MCF 10A (cell line): ENCODE measurements around the gene TRIM7. TPM values are rescaled to one million over a fixed set of nuclear protein-coding genes. Genes with fewer than 3 reads are reported as not detected.

Source experiments
- BruUV-seq: library from RNA; stranded (reverse); fragments of 400-500 nt; replicated peaks from 2 replicates; lab custom pipeline; 2021; lab: Mats Ljungman, UMichigan
- CTCF ChIA-PET: fragments of 300-600 bp; sonication (Branson Sonifier 250); formaldehyde crosslinking; extraction: SDS; loops from one replicate; lab custom pipeline; 2021; ENCODE audit warnings: antibody characterized with exemption, inconsistent platforms; lab: Yijun Ruan, JAX
- POLR2A ChIA-PET: fragments of 300-600, 350-650 bp; sonication (Branson Sonifier 250); formaldehyde crosslinking; extraction: SDS; loops from one replicate; lab custom pipeline; 2020; ENCODE audit warnings: antibody characterized with exemption, inconsistent platforms; lab: Yijun Ruan, JAX
- DNase-seq: peaks from one replicate; pipeline ENCODE4 v3.0.0-alpha.2; 2018; ENCODE audit not compliant: unreplicated experiment
- H3K27ac Mint-ChIP-seq: one replicate; pipeline ENCODE4 v1.8.0; 2022; ENCODE audit warnings: mild to moderate bottlenecking, low read depth, mixed read lengths; ENCODE audit not compliant: unreplicated experiment
- H3K27me3 Mint-ChIP-seq: one replicate; pipeline ENCODE4 v1.8.0; 2022; ENCODE audit warnings: mixed read lengths; ENCODE audit not compliant: insufficient read depth, unreplicated experiment
- H3K36me3 Mint-ChIP-seq: one replicate; pipeline ENCODE4 v1.8.0; 2022; ENCODE audit warnings: mild to moderate bottlenecking, moderate library complexity, mixed read lengths; ENCODE audit not compliant: insufficient read depth, unreplicated experiment
- H3K4me1 Mint-ChIP-seq: one replicate; pipeline ENCODE4 v1.8.0; 2022; ENCODE audit warnings: mixed read lengths; ENCODE audit not compliant: insufficient read depth, unreplicated experiment
- H3K4me3 Mint-ChIP-seq: one replicate; pipeline ENCODE4 v1.8.0; 2022; ENCODE audit warnings: mild to moderate bottlenecking, moderate library complexity, mixed read lengths; ENCODE audit not compliant: unreplicated experiment
- H3K9me3 Mint-ChIP-seq: one replicate; pipeline ENCODE4 v1.8.0; 2022; ENCODE audit warnings: mixed read lengths; ENCODE audit not compliant: unreplicated experiment
- intact Hi-C: fragments of 100-400 bp; cut with micrococcal nuclease; formaldehyde crosslinking; loops from 2 replicates; pipeline ENCODE4 v1.14.1; 2022
- total RNA-seq: library from RNA; stranded (reverse); gene quantifications from 2 replicates; pipeline ENCODE4 v1.2.3, GENCODE V29; 2022
- TF ChIP-seq, protein P1 (sequence below): fragments of 200-600 bp; IDR thresholded peaks from one replicate; pipeline ENCODE4 v1.8.0; 2022; ENCODE audit warnings: antibody characterized with exemption, mild to moderate bottlenecking; ENCODE audit not compliant: unreplicated experiment

TRIM7 gene
- total RNA-seq, 1 experiment from 2014 or later, result 26.3 TPM

GRCh38 chr5:181199881-181200638, 4.9 kb downstream of the TRIM7 start:
- TF ChIP-seq, protein P1, sequence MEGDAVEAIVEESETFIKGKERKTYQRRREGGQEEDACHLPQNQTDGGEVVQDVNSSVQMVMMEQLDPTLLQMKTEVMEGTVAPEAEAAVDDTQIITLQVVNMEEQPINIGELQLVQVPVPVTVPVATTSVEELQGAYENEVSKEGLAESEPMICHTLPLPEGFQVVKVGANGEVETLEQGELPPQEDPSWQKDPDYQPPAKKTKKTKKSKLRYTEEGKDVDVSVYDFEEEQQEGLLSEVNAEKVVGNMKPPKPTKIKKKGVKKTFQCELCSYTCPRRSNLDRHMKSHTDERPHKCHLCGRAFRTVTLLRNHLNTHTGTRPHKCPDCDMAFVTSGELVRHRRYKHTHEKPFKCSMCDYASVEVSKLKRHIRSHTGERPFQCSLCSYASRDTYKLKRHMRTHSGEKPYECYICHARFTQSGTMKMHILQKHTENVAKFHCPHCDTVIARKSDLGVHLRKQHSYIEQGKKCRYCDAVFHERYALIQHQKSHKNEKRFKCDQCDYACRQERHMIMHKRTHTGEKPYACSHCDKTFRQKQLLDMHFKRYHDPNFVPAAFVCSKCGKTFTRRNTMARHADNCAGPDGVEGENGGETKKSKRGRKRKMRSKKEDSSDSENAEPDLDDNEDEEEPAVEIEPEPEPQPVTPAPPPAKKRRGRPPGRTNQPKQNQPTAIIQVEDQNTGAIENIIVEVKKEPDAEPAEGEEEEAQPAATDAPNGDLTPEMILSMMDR, result no peak
- Mint-ChIP-seq H3K9me3 (no peaks in the 10 kb centered on the region), H3K4me3 (no peak overlapping the region), H3K36me3 (peaks cover 13% of the 10 kb centered on the region), H3K4me1 (peaks cover 21% of the 10 kb centered on the region), H3K27me3 (no peaks in the 10 kb centered on the region), H3K27ac (no peak overlapping the region)
- DNase-seq, result no peak
- ChIA-PET CTCF (interaction anchor here (0.8 to 1.2 kb wide), 2 partner anchors 16 to 41 kb away, joined by 3 read pairs; no protein-coding TSS in a partner anchor), POLR2A (interaction anchor here (1.2 to 12.4 kb wide), 3 partner anchors 9 to 22 kb away, joined by 3 to 432 read pairs (median 4); no protein-coding TSS in a partner anchor)
- BruUV-seq, result no TSS peak
- intact Hi-C loops, result no loop called here

DNA sequence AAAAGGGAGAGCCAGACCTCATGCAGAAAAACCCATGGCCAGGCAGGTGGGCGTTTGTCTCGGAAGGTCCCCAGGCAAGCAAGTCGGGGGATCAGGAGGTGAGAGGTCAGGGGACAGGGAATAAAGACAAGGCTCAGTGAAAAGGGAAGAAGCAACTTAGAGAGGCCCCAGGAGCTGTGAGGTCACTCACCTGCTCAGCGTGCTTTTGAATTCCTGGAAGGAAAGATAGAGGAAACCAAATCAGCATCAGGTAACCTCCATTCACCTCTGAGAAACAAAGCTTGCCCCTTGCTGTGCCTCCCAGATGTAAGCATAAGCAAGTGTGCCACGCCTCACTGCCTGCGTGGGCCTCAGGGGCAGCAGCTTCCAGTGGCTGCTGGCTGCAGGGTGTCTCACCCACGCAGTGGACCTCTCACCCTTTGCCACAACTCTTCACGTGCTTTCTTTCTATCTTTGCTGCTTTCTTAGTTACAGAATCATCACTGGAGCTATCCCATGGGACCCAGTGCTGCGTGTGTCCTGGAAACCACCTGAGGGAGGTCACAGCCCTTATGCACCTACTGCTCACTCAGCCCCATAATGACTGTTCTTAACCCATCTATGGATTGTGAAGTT, 6.0 kb downstream of the TRIM7 start:
- CTCF ChIA-PET, result interaction anchor here (1.2 kb wide), 2 partner anchors 15 to 54 kb away, joined by 3 to 4 read pairs; no protein-coding TSS in a partner anchor
- intact Hi-C loops, result no loop called here
- H3K9me3 Mint-ChIP-seq, result no peaks in the 10 kb centered on the region
- peaks cover 13% of the 10 kb centered on the region for H3K36me3 Mint-ChIP-seq
- BruUV-seq, result no TSS peak
- DNase-seq, result no peak
- POLR2A ChIA-PET, result interaction anchor here (0.9 to 12.4 kb wide), 5 partner anchors 8 to 372 kb away, joined by 3 to 432 read pairs (median 4); no protein-coding TSS in a partner anchor
- no peak overlapping the region for H3K4me3 Mint-ChIP-seq
- H3K4me1 Mint-ChIP-seq, result peaks cover 21% of the 10 kb centered on the region
- no peaks in the 10 kb centered on the region for H3K27me3 Mint-ChIP-seq
- TF ChIP-seq, protein P1, result no peak
- H3K27ac Mint-ChIP-seq, result peak overlapping the region; percentile 7

DNA sequence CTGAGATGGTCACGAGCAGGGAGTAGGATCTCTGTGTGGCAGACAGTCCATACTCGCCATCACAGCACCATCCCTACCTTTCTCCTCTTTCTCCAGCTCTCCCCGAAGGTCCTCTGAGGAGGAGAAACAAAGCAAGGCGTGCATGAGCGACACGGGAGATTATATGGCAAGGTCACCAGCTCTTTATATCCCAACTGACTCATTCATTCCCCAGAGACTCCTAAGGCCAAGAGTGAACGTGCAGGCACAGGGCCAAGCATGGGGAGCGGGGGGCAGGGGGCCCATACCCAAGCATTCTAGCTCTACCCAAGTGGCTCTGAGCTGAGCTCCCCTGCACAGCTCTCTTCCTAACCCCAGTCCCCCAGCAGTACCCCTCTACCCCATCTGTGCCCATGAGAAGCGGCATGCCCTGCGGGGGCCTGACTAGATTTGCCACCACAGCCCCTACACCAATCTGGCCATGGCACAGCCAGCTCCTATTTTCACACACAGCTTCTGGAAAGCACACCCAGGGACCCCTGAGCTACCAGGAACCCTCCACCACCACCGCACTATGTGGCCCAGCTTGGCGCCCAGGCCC, 6.8 kb downstream of the TRIM7 start:
- POLR2A ChIA-PET, result interaction anchor here (0.6 to 12.4 kb wide), 6 partner anchors 8 to 418 kb away, joined by 3 to 432 read pairs (median 3); no protein-coding TSS in a partner anchor
- CTCF ChIA-PET, result interaction anchor here (0.6 to 1.2 kb wide), 5 partner anchors 14 to 333 kb away, joined by 3 to 5 read pairs (median 3); no protein-coding TSS in a partner anchor
- no peaks in the 10 kb centered on the region for H3K27me3 Mint-ChIP-seq
- no peak overlapping the region for H3K4me3 Mint-ChIP-seq
- H3K36me3 Mint-ChIP-seq, result peaks cover 8% of the 10 kb centered on the region
- TF ChIP-seq, protein P1, result no peak
- intact Hi-C loops, result no loop called here
- no peak for DNase-seq
- H3K4me1 Mint-ChIP-seq, result peaks cover 23% of the 10 kb centered on the region
- no peaks in the 10 kb centered on the region for H3K9me3 Mint-ChIP-seq
- no TSS peak for BruUV-seq
- peak overlapping the region; percentile 7 for H3K27ac Mint-ChIP-seq
